ENCODE results near the gene SPPL3.
"Not testable (repeated sequence)": the region's sequence is repeated elsewhere in the genome, so short reads cannot be mapped to it uniquely, and the experiment has no call there.

SPPL3 gene

DNA sequence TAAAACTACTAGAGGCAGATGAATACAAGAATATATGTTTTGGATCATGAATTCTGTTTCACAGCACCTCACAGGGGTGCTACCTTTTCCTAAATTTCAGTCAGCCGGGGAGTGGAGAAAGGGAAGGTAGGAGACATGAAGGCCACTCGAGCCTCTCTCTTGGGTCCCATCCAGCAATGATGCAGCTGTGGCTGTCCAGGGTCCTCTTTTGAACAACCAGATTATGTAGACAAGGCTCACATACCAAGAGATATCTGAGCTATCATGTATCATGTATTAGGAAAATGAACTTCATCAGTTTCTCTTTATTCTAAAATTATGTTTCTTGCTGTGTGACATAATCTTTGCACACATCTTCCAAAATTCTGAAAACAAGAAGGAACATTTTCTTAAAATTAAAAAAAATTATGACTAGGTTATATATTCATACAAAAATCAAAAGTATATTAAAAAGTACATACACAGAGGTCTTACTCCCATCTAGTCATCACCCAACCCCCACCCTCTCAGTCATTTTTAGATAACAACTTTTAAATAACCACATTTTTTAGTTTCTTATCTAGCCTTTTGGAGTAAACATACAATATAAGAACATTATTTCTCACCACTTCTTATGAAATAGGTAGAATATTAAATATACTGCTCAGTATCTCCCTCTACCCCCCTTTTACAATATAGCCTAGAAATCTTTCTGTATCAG is 89.8 kb downstream of the SPPL3 start:
- DNase-seq = no peak

- DNase-seq = no peak
These were observed 90.5 kb downstream of the SPPL3 start for GRCh38 chr12:120813588-120814153.

- DNase-seq = no peak
These were observed 94.1 kb downstream of the SPPL3 start for GRCh38 chr12:120810021-120810420.

DNA sequence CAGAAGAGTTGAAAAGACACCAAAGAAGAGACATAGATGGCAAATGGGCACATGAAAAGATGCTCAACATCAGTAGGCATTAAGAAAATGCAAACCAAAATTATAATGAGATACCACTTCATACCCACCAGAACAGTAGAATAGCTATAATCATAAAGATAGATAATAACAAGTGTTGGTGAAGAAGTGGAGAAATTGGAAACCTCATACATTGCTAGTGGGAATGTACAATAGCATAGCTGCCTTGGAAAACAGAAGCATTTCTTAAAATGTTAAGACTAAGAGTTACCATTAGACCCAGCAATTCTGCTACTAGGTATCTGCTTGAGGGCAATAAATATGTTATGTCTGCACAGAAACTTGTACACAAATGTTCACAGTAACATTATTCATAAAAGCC is 99.7 kb downstream of the SPPL3 start:
- DNase-seq = no peak

- DNase-seq = no peak
These were observed 103.0 kb downstream of the SPPL3 start for GRCh38 chr12:120801146-120801545.

DNA sequence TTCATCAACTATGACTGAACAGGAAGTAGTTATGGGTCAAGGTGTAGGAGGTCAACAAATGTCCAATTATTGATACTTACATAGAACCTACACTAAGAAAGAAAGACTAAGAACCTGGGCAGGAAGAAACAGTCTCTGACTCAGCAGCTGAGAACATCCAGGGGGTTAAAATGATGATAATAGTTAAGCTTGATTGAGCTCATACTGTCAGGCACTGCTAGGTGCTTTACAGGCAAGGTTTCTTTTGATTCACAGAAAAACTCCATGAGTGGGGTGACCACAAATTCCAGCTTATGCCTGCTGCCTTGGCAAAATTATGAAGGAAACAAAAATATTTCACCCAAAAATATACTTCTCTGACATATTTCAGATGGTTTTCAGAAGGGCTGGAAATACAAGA is 103.5 kb downstream of the SPPL3 start:
- DNase-seq = no peak

DNA sequence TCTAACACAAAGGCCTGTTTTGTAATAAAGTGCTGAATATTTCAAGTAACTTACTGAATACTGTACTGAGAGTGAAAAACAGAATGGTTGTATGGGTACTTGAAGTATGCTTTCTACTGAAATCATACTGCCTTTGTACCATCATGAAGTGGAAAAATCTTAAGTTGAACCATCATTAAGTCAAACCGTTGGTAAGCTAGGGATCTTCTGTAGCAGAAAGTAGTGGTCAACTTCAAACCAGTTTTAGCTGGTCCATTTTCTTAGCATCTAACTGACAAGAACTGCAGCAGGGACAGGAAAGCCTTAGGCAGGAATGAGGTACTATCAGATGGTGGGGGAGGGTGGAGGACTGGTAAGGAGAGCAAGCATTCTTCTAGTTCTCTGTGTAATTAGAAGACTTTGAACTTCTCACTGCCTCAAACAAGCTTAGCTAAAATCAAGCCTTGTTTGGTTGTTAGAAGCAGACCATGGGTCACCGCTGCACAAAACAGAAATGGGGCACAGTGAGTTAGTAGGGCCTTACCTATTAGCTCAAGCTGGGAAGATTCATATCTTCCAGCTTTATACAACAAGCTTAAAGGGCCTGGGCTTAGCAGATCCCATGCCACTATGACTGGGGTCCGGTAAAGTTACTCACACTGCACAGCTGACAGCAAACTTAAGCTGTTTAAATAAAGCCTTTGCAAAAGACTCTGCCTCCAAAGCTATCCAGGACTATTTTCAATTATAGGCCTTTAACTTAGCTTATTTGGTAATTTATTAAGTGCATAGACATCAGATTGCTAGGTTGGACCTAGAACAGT is 104.7 kb downstream of the SPPL3 start:
- no peak for DNase-seq

DNA sequence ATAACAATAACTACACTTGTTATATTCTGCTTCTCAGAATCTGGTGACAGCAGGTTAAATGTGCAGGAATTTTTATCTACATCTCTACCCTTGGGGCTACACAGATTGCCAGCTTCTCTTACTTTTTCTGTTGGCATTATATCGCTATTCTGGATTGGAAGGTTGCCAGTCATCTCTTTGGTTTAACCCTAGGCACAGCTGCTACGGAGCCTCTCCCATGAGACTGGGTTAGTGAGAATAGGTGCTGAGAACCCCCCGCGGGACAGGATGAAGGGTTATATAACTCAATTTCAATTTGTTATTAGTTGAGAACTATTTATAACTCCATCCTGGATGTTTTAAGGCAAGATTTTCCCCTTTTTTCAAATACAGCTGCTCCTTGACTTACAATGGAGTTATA is 105.5 kb downstream of the SPPL3 start:
- DNase-seq = no peak

GRCh38 chr12:120797677-120798642 is 106.2 kb downstream of the SPPL3 start:
- no peak for DNase-seq

DNA sequence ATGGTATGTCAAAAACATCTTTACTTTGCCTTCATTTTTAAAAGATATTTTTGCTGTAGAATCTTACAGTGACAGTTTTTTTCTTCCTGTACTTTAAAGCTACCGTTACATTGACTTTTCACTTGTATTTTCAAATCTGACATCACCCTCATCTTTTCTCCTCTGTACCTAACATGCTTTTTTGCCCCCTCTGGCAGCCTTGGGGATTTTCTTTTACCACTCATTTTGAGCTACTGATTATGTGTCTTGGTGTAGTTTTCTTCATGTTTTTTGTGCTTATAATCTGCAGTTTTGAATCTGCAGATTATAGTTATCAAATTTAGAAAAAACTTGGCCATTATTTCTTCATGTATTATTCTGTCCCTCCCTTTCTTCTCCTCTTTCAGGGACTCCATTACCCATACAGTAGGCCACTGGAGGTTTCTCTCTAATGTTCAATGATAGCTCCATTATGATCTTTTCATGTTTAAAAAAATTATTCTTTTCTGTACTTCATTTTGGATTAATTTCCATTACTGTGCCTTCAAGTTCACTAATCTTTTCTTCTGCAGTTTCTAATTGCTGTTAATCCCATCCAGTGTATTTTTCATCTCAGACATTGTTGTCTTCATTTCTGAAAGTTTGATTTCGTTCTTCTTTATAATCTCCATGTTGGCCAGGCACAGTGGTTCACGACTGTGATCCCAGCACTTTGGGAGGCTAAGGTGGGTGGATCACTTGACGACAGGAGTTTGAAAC is 108.5 kb downstream of the SPPL3 start:
- DNase-seq = no peak

DNA sequence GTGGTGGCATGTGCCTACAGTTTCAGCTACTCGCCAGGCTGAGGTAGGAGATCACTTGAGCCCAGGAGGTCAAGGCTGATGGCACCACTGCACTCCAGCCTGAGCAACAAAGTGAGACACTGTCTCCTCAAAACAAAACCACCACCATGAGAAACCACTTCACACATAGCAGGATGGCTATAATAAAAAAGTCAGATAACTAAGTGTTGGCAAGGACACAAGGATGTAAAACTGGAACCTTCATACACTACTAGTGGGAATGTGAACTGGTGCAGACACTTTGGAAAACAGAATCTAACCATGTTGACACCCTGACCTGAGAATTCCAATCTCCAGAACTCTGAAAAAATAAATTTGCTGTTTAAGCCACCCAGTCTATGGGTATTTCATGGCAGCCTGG is 110.8 kb downstream of the SPPL3 start:
- no peak for DNase-seq

DNA sequence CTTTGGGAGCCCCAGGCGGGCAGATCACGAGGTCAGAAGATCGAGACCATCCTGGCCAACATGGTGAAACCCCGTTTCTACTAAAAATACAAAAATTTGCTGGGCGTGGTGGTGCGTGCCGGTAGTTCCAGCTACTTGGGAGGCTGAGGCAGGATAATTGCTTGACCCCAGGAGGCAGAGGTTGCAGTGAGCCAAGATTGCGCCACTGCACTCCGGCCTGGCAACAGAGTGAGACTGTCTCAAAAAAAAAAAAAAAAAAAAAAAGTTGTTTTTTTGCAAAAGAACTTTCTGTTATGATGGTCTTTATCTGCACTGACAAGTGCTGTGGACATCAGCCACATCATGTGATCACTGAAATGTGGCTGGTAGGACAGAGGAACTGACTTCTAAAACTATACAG is 111.7 kb downstream of the SPPL3 start:
- not testable (repeated sequence) for DNase-seq

DNA sequence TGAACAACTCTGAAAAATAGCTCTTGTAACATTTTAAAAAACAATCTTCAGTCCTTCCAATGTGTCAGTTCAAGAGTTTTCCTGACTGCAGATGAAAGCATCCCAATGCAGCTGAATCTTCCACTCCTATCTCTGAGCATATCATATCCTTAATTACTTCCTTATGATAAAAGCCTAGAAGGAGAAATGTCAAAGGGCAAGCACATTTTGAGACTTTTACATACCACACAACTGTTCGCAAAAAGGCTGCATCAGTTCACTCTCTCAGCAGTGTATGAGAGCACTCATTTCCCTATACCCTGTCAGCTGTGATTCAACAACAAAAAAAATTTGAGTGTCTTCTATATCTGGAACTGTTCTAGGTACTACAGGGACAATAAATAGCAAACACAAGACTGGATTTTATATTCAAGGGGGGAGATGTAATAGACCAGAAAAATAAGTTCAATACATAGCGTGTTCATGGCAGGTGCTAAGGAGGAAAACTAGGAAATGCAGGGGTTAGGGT is 112.4 kb downstream of the SPPL3 start:
- DNase-seq = no peak

DNA sequence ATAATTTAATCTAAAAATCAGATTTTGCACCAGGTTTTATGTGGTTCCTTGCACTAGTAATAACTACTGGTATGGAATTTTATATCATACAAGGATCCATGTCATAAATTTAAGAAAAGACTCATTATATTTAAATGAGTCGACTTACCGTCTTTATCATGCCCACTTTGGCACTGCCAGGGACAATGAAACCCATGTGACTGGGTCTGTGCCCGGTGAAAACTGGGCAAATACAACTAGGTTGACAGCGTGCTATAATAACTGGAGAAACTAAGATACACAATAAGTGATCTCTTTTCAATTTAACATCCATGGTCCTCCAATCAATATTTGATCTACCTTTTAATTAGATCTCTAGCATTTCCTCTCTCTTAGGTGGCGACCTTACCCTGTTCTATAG is 114.0 kb downstream of the SPPL3 start:
- no peak for DNase-seq

GRCh38 chr12:120787889-120788288 is 116.3 kb downstream of the SPPL3 start:
- DNase-seq = no peak

GRCh38 chr12:120784804-120785203 is 119.4 kb downstream of the SPPL3 start:
- no peak for DNase-seq

- DNase-seq = no peak
These were observed 121.0 kb downstream of the SPPL3 start for GRCh38 chr12:120783197-120783596.

DNA sequence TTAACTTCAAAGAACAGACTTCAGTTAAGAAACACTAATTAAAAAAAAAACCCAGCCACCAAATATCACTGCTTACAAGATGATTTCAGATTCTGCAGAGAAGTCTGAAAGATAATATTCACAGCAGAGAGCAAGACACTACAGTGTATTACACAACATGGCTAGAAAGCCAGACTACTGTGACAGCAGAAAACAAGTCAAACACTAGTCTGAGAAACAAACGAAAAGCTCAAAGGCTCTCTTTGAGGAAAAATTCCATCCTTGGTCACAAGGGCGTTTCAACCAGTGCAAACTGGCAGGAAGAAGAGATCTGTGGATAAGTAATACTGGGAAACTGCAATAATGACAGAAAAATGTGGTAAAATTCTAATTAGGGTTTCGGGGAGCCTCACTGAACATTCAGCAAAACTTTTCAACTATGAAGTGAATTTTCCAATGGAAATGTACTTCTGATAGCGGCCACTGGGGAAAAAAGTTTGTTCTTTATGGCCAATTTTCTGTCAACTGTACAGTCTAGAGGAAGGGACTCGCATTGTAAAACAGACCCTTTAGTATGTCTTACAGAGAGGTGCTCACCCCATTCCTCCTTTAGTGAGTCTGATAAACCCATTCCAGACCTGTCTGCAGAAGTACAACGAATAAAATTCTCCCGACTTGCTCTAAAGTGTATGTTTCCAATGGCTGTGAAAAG is 128.2 kb downstream of the SPPL3 start:
- DNase-seq = no peak

- no peak for DNase-seq
These were observed 129.8 kb downstream of the SPPL3 start for GRCh38 chr12:120774169-120774916.

- no peak for DNase-seq
These were observed 133.1 kb downstream of the SPPL3 start for GRCh38 chr12:120771097-120771496.
